LHCN-M2 (cell line): ENCODE data around the gene PERM1. TPM values are rescaled to one million over a fixed set of nuclear protein-coding genes. Genes with fewer than 3 reads are reported as not detected.

Source experiments
- DNase-seq: peaks from one replicate; pipeline ENCODE4 v3.0.0-alpha.2; 2012; ENCODE audit warnings: low read depth
- total RNA-seq: library from RNA; depleted of rRNA; stranded (reverse); fragments of >200 nt; gene quantifications from 2 replicates; pipeline ENCODE4 v1.2.3, GENCODE V29; 2014; rRNA removed

Gene PERM1
- total RNA-seq, 1 experiment from 2014 or later = not detected

DNA sequence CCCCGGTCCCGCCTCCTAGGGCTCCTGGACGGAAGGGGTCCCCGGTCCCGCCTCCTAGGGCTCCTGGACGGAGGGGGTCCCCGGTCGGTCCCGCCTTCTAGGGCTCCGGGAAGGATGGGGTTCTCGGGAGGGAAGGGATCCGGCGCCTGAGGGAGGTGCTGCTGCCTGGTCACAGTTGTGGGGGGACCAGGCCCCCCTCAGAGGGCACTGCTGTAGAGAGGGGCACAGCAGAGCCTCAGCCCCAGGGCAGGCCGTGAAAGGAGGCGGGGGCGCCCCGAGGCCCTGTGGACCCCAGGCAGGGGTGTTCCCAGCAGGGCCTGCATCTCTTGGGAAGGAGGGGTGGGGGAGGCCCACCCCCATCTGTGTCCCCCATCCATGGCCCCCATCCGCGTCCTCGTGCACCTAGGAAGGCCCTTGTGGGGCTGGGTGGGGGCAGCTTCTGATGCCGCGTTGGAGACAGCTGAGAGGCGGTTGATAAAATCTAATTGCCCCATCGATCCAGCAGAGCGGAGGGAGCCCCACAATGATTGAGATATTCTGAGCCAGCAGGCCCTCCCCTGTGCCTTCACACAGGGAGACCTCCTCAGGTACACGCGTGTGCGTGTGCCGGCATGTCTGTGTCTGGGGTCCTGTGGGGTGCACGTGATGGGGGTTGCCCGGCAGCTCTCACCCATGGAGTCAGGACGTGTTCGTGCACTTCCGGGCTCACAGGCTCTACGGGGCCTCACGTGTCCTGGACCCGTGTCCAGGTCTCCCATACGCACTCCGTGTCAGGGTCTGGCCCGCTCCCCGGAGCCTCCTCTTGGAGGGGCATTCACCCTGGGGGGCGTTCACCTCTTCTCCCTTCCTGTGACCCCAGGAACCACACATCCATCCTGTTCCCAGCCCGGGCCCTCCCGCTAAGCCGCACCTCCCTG is 45.3 kb downstream of the PERM1 start:
- DNase-seq = no peak

DNA sequence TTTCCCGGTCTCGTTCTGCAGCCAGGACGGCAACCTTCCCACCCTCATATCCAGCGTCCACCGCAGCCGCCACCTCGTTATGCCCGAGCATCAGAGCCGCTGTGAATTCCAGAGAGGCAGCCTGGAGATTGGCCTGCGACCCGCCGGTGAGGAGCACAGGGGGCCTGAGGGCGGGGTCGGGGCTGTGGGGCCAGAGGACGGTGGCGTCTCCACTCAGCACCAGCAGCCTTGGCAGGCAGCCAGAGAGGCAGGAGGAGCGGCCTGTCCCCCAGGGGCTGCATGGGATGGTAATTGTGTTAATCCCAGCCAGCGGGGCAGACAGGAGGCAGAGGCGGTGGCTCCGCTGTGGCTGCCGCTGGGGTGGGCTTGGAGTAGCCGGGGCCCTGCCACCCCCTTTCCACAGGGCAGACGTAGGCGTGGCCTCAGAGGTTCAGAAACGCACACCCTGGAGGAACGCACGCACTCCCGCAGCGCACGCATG is 46.1 kb downstream of the PERM1 start:
- no peak for DNase-seq

- DNase-seq = no peak
These were observed 46.7 kb downstream of the PERM1 start for GRCh38 chr1:934991-935750.

DNA sequence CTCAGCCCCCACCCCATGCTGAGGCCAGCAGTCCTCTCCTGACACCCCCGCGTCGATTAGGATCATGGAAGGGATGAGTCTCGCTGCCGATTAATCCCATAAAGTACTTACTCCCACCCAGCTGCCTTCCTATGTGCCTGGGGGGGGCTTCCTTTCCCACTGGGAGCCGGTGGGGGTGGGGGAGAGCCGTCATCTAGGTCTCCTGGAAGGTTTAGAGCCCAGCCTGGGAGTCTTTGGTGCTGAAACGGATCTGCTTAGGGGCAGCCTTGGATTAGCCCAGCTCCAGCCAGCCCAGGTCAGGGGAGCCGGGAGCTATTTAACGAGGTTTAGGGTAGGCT is 48.3 kb downstream of the PERM1 start:
- DNase-seq = no peak

DNA sequence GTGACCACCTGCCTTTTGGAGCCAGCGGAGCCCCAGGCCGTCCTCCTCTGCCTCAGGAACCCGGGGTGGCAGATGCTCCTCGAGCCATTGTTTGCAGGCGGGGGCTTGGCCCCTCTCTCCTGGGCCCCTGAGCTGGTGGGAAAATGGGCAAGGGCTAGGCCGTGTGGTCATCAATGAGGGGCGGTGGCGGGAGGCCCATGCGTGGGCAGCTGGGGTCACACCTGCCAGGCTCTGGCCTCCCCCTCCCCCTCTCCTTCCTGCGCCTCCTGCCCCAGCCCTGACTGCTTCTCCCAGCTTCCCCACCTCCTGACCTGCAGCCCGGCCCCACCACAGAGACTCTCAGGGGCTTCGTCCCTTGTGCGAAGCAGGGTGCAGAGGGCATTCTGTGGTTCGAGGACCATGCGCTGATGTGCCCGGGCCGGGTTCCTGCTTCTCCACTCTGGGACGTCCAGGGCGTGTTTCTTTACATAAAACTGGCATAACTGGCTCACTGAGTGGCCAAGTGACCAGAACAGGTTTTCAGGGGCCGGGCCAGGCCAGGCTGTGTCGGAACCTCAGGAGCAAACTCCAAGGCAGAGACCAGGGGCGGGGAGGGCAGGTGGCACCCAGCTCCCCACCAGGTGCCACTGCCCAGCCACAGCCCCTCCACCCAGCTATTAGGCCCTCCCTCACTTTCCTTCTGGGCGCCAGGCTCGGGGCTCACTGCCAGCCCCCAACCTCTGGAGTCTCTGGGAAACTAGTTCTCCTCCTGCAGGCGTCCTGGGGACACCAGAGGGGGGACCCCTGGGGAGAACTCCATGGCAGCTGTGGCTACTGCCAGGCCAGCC is 48.9 kb downstream of the PERM1 start:
- DNase-seq = no peak

- DNase-seq = no peak
These were observed 49.8 kb downstream of the PERM1 start for GRCh38 chr1:932173-932510.

GRCh38 chr1:931380-932172 is 50.3 kb downstream of the PERM1 start:
- no peak for DNase-seq

GRCh38 chr1:930633-931138 is 51.2 kb downstream of the PERM1 start:
- DNase-seq = no peak

GRCh38 chr1:929712-930632 is 51.9 kb downstream of the PERM1 start:
- no peak for DNase-seq

- no peak for DNase-seq
These were observed 52.9 kb downstream of the PERM1 start for GRCh38 chr1:928825-929661.

- no peak for DNase-seq
These were observed 54.1 kb downstream of the PERM1 start for GRCh38 chr1:927748-928147.

DNA sequence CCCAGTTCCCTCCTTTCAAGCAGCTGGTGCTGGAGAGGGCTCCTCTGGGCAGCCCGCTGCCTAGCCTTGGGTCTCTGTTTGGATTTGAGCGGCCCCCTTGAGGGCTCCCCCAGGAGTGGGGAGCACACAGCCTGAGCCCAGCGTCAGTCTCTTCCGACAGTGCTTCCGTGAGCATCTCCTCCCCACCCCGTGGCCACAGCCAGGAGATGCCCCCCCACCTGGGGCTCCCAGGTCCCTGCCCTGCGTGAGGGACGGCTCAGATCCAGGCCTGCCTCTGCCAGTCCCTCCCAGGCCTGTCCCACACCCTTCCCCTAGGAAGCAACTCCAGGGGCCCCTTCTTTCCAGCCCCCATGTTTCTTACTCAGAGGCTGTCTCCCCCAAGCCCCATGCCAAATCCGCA is 54.7 kb downstream of the PERM1 start:
- no peak for DNase-seq

- no peak for DNase-seq
These were observed 56.1 kb downstream of the PERM1 start for GRCh38 chr1:925561-926421.

Other genes starting within 250 kb of the PERM1 start
- gene SAMD11, start 58.2 kb downstream of the PERM1 start, total RNA-seq = 1.1 and 3.4 TPM in 2 replicates
- gene NOC2L, start 22.8 kb downstream of the PERM1 start, total RNA-seq = 100 and 118 TPM in 2 replicates
- 13.7 and 22.8 TPM in 2 replicates for gene KLHL17, start 21.5 kb downstream of the PERM1 start, total RNA-seq
- gene PLEKHN1, start 15.6 kb downstream of the PERM1 start, total RNA-seq = 0.19 and 0.40 TPM in 2 replicates
- gene HES4, start 18.0 kb upstream of the PERM1 start, total RNA-seq = 2.4 and 2.9 TPM in 2 replicates
- gene ISG15, start 31.4 kb upstream of the PERM1 start, total RNA-seq = 77.6 and 161 TPM in 2 replicates
- 13.3 and 15.5 TPM in 2 replicates for gene AGRN, start 38.0 kb upstream of the PERM1 start, total RNA-seq
- not detected in 2 replicates for gene RNF223, start 92.2 kb upstream of the PERM1 start, total RNA-seq
- gene C1orf159, start 134.0 kb upstream of the PERM1 start, total RNA-seq = 18.8 and 26.5 TPM in 2 replicates
- gene TTLL10, start 191.8 kb upstream of the PERM1 start, total RNA-seq = not detected in 2 replicates
- not detected in 2 replicates for gene TNFRSF18, start 224.5 kb upstream of the PERM1 start, total RNA-seq
- 0.17 and 0.32 TPM in 2 replicates for gene TNFRSF4, start 232.1 kb upstream of the PERM1 start, total RNA-seq
- 142 and 150 TPM in 2 replicates for gene SDF4, start 249.9 kb upstream of the PERM1 start, total RNA-seq